Keratinocyte (primary cell): ENCODE results near the gene RBCK1. TPM values are rescaled to one million over a fixed set of nuclear protein-coding genes. Genes with fewer than 3 reads are reported as not detected.
"Not testable (repeated sequence)": the region's sequence is repeated elsewhere in the genome, so short reads cannot be mapped to it uniquely, and the experiment has no call there.

Experiments
- DNase-seq: peaks from one replicate; pipeline ENCODE4 v3.0.0-alpha.2; 2011; ENCODE audit warnings: low read depth, missing footprints, low spot score
- FAIRE-seq: peaks from 2 replicates; lab custom pipeline; 2011; peaks lifted over from hg19 to GRCh38; lab: Jason Lieb, UNC
- H2AFZ ChIP-seq: 2 replicates; pipeline ENCODE4 v1.6.0; 2012; ENCODE audit warnings: low read length, control low read depth, inconsistent platforms; ENCODE audit not compliant: control insufficient read depth
- H3K27ac ChIP-seq: 2 replicates; pipeline ENCODE4 v1.5.1; 2011; ENCODE audit warnings: low read length; ENCODE audit not compliant: control insufficient read depth, insufficient read depth
- H3K27me3 ChIP-seq: 3 replicates; pipeline ENCODE4 v1.6.0; 2011; ENCODE audit warnings: low read length; ENCODE audit not compliant: control insufficient read depth, insufficient read depth; ENCODE audit errors: extremely low read depth
- H3K36me3 ChIP-seq, 2 experiments: 2 replicates in 1 of 2; 3 replicates in 1 of 2; pipeline ENCODE4 v1.5.1; 2011; ENCODE audit warnings: low read length in 2 of 2, mild to moderate bottlenecking in 1 of 2; ENCODE audit not compliant: control insufficient read depth in 2 of 2, insufficient read depth in 2 of 2; ENCODE audit errors: extremely low read depth in 1 of 2
- H3K4me1 ChIP-seq: 3 replicates; pipeline ENCODE4 v1.5.1; 2011; ENCODE audit warnings: low read length; ENCODE audit not compliant: control insufficient read depth, insufficient read depth; ENCODE audit errors: extremely low read depth
- H3K4me2 ChIP-seq: 3 replicates; pipeline ENCODE4 v1.6.0; 2011; ENCODE audit warnings: low read depth, low read length; ENCODE audit not compliant: control insufficient read depth, insufficient read depth; ENCODE audit errors: extremely low read depth
- H3K4me3 ChIP-seq, 3 experiments: fragments of 200-600 bp in 1 of 3; sonication (generic) in 1 of 3; 2 replicates in 2 of 3; 3 replicates in 1 of 3; pipeline ENCODE4 v1.5.1; 2011 to 2016; ENCODE audit warnings: low read length in 3 of 3, mild to moderate bottlenecking in 3 of 3, control low read depth in 2 of 3, inconsistent platforms in 1 of 3, low read depth in 1 of 3, mixed read lengths in 1 of 3, mixed run types in 1 of 3, moderate library complexity in 1 of 3; ENCODE audit not compliant: control insufficient read depth in 2 of 3, insufficient read depth in 2 of 3; ENCODE audit errors: extremely low read depth in 1 of 3
- H3K79me2 ChIP-seq: 2 replicates; pipeline ENCODE4 v1.6.0; 2012; ENCODE audit warnings: low read length; ENCODE audit not compliant: control insufficient read depth, insufficient read depth
- H3K9ac ChIP-seq: 3 replicates; pipeline ENCODE4 v1.6.0; 2011; ENCODE audit warnings: low read length; ENCODE audit not compliant: control insufficient read depth, insufficient read depth; ENCODE audit errors: extremely low read depth
- H3K9me1 ChIP-seq: 3 replicates; pipeline ENCODE4 v1.6.0; 2011; ENCODE audit warnings: low read length; ENCODE audit not compliant: control insufficient read depth, insufficient read depth; ENCODE audit errors: extremely low read depth
- H3K9me3 ChIP-seq: 2 replicates; pipeline ENCODE4 v1.5.1; 2012; ENCODE audit warnings: low read depth, low read length; ENCODE audit not compliant: control insufficient read depth
- H4K20me1 ChIP-seq: 3 replicates; pipeline ENCODE4 v1.6.0; 2011; ENCODE audit warnings: low read length; ENCODE audit not compliant: control insufficient read depth, insufficient read depth; ENCODE audit errors: extremely low read depth
- CTCF ChIP-seq, 3 experiments: IDR thresholded peaks in 1 of 3; conservative IDR thresholded peaks in 1 of 3; optimal IDR thresholded peaks in 1 of 3; 2 replicates in 2 of 3; 3 replicates in 1 of 3; pipeline versions ENCODE3 to v1.5.1; 2011; ENCODE audit warnings: low read length in 3 of 3, mild to moderate bottlenecking in 3 of 3, moderate library complexity in 2 of 3, control low read depth in 1 of 3, inconsistent platforms in 1 of 3; ENCODE audit not compliant: insufficient read depth in 2 of 3; ENCODE audit errors: extremely low read depth in 1 of 3
- EZH2 ChIP-seq: IDR thresholded peaks from one replicate; pipeline ENCODE4 v1.6.1; 2012; ENCODE audit warnings: inconsistent platforms, mild to moderate bottlenecking, low read length, moderate library complexity
- dilution Hi-C: fragments of 300-500 bp; cut with MboI; formaldehyde crosslinking; loops from one replicate; pipeline ENCODE4 v1.7.0; 2020; ENCODE audit warnings: low sequenced_read_pairs; ENCODE audit not compliant: extremely low pct_ligation_motif_present
- polyA plus RNA-seq, 5 experiments: library from polyadenylated mRNA; depleted of rRNA in 3 of 5; stranded (reverse) in 3 of 5; stranded (forward) in 1 of 5; unstranded in 1 of 5; fragments of >200 nt; gene quantifications; 1 replicate in 1 of 5; 2 replicates in 3 of 5; 3 replicates in 1 of 5; pipeline versions ENCODE4 v1.2.1 to v1.2.3, GENCODE V29; 2011 to 2012; ENCODE audit warnings: missing spikeins in 2 of 5, low read depth in 1 of 5, low replicate concordance in 1 of 5

RBCK1 gene
- polyA plus RNA-seq, 1 donor (not counting 4 experiments of a cell fraction or from before 2014, with no cell fraction given), result 136 TPM

DNA sequence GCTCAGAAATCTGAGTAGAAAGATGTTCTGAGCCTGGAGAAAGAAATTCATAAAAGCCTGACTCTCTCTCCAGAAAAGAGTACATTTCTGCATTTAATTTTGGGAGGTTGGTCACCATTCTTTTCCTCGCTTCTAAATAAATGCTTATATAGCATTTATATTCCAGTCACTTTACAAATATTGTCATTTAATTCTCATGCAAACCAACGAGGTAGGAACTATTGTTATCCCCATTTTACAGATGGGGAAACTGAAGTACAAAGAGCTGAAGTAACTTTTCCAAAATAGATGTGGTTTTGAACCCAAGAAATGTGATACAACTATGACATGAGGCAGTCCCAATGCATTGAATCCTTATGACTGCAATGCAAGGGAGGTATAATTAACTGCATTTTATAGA is 32.0 kb upstream of the RBCK1 start:
- FAIRE-seq (no peak), DNase-seq (no peak)
- Histone ChIP-seq H3K27ac (no peak overlapping the region), H3K9me3 (no peaks in the 10 kb centered on the region), H3K9me1 (no peaks in the 10 kb centered on the region), H3K36me3 (no peaks in the 10 kb centered on the region), H3K9ac (no peak overlapping the region), H2AFZ (no peak overlapping the region), H4K20me1 (no peaks in the 10 kb centered on the region), H3K27me3 (no peaks in the 10 kb centered on the region), H3K4me3 (no peak overlapping the region), H3K4me1 (peaks cover 45% of the 10 kb centered on the region), H3K4me2 (no peak overlapping the region), H3K79me2 (peaks cover 3% of the 10 kb centered on the region)
- dilution Hi-C loops, result no loop called here
- TF ChIP-seq EZH2, result no peak
- TF ChIP-seq CTCF (optimal IDR thresholded peaks at IDR 0.05 in 1 of 3, IDR thresholded peaks at IDR 0.05 in 1 of 3, conservative IDR thresholded peaks at IDR 0.05 in 1 of 3; ENCODE audit: extremely low read depth in 1 of 3, insufficient read depth in 2 of 3, low read length in 3 of 3), result no peak

DNA sequence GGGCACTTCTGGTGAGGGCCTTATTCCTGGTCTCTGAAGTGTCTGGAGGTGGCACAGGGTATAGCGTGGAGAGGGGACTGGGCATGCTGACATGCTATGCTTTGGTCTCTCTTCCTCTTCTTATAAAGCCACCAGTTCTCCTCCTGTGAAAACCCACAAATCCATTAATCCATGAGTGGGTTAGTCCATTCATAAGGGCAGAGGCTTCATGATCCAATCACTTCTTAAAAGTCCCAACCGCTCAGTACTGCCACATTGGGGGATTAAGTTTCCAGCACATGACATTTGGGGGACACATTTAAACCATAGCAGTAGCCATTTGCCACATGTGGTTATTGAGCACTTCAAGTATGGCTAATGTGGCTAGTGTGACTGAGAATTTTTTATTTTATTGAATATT is 31.3 kb upstream of the RBCK1 start:
- Histone ChIP-seq H3K4me2 (no peak overlapping the region), H3K27me3 (no peaks in the 10 kb centered on the region), H3K9me1 (no peaks in the 10 kb centered on the region), H3K79me2 (peaks cover 9% of the 10 kb centered on the region), H2AFZ (no peak overlapping the region), H3K36me3 (no peaks in the 10 kb centered on the region), H3K9me3 (no peaks in the 10 kb centered on the region), H3K4me3 (no peak overlapping the region), H3K4me1 (peaks cover 40% of the 10 kb centered on the region), H3K9ac (no peak overlapping the region), H4K20me1 (no peaks in the 10 kb centered on the region), H3K27ac (no peak overlapping the region)
- FAIRE-seq (no peak), DNase-seq (no peak)
- TF ChIP-seq CTCF (optimal IDR thresholded peaks at IDR 0.05 in 1 of 3, IDR thresholded peaks at IDR 0.05 in 1 of 3, conservative IDR thresholded peaks at IDR 0.05 in 1 of 3; ENCODE audit: extremely low read depth in 1 of 3, insufficient read depth in 2 of 3, low read length in 3 of 3) (no peak), EZH2 (no peak)
- dilution Hi-C loops, result no loop called here

GRCh38 chr20:377578-377977 is 30.5 kb upstream of the RBCK1 start:
- H3K36me3 ChIP-seq, DNase-seq, H3K27me3 ChIP-seq, H3K4me3 ChIP-seq, H3K9me1 ChIP-seq, dilution Hi-C loops, H4K20me1 ChIP-seq, H3K9ac ChIP-seq, H2AFZ ChIP-seq, H3K4me2 ChIP-seq, H3K9me3 ChIP-seq, H3K27ac ChIP-seq, FAIRE-seq: not testable (repeated sequence)
- Histone ChIP-seq H3K4me1 (peaks cover 36% of the 10 kb centered on the region), H3K79me2 (peaks cover 15% of the 10 kb centered on the region)
